SK-N-SH (cell line): ENCODE measurements around the gene HOXA2. TPM values are rescaled to one million over a fixed set of nuclear protein-coding genes. Genes with fewer than 3 reads are reported as not detected.

Experiments
- CTCF ChIA-PET: fragments of 300-600, 350-600 bp; formaldehyde crosslinking; extraction: SDS; loops from one replicate; lab custom pipeline; 2021; lab: Yijun Ruan, JAX
- POLR2A ChIA-PET: fragments of 350-600 bp; sonication (Branson Sonifier 250); formaldehyde crosslinking; extraction: SDS; loops from one replicate; lab custom pipeline; 2020; ENCODE audit warnings: antibody characterized with exemption, inconsistent platforms; lab: Yijun Ruan, JAX
- DNase-seq: peaks from one replicate; pipeline ENCODE4 v3.0.0; 2012
- H2AFZ ChIP-seq: fragments of 200-600 bp; sonication (generic); 2 replicates; pipeline ENCODE4 v1.8.1; 2016; ENCODE audit warnings: antibody characterized with exemption, mild to moderate bottlenecking, low read depth
- H3F3A ChIP-seq: fragments of 200-600 bp; sonication (generic); replicated peaks from 2 replicates; pipeline ENCODE3; 2016; ENCODE audit warnings: antibody characterized with exemption, mild to moderate bottlenecking; ENCODE audit not compliant: insufficient read depth
- H3K27ac ChIP-seq, 2 experiments: fragments of 200-500 bp in 1 of 2; fragments of 200-600 bp in 1 of 2; sonication (Bioruptor generic) in 1 of 2; sonication (generic), shearing (Covaris generic) in 1 of 2; 2 replicates each; pipeline versions ENCODE4 v1.5.1 to v1.6.1; 2014 to 2016; ENCODE audit warnings: low read depth in 2 of 2, inconsistent platforms in 1 of 2, low read length in 1 of 2, mild to moderate bottlenecking in 1 of 2, mixed read lengths in 1 of 2
- H3K27me3 ChIP-seq: fragments of 200-600 bp; sonication (generic), shearing (Covaris generic); 2 replicates; pipeline ENCODE4 v1.6.1; 2016; ENCODE audit warnings: mixed run types; ENCODE audit not compliant: insufficient read depth
- H3K36me3 ChIP-seq, 2 experiments: fragments of 200-500 bp in 1 of 2; fragments of 200-600 bp in 1 of 2; sonication (Bioruptor generic) in 1 of 2; sonication (generic) in 1 of 2; replicated peaks in 1 of 2; 2 replicates each; pipeline versions ENCODE3 to v1.5.1; 2014 to 2016; ENCODE audit warnings: low read length in 1 of 2, mild to moderate bottlenecking in 1 of 2; ENCODE audit not compliant: insufficient read depth in 2 of 2, control insufficient read depth in 1 of 2
- H3K4me1 ChIP-seq, 2 experiments: fragments of 200-500 bp in 1 of 2; fragments of 200-600 bp in 1 of 2; sonication (Bioruptor generic) in 1 of 2; sonication (generic), shearing (Covaris generic) in 1 of 2; 2 replicates each; pipeline versions ENCODE4 v1.5.1 to v1.6.1; 2014 to 2016; ENCODE audit warnings: low read depth in 1 of 2, low read length in 1 of 2, mixed run types in 1 of 2; ENCODE audit not compliant: insufficient read depth in 2 of 2, control insufficient read depth in 1 of 2
- H3K4me2 ChIP-seq: fragments of 200-600 bp; sonication (generic), shearing (Covaris generic); 2 replicates; pipeline ENCODE4 v1.6.1; 2017; ENCODE audit warnings: mixed run types
- H3K4me3 ChIP-seq, 2 experiments: fragments of 200-500 bp in 1 of 2; fragments of 200-600 bp in 1 of 2; sonication (Bioruptor generic) in 1 of 2; sonication (generic), shearing (Covaris generic) in 1 of 2; 2 replicates each; pipeline versions ENCODE4 v1.5.1 to v1.8.1; 2014 to 2016; ENCODE audit warnings: low read depth in 2 of 2, inconsistent platforms in 1 of 2, low read length in 1 of 2, mild to moderate bottlenecking in 1 of 2, mixed read lengths in 1 of 2, moderate library complexity in 1 of 2
- H3K79me2 ChIP-seq: fragments of 200-600 bp; sonication (generic); 2 replicates; pipeline ENCODE4 v1.8.1; 2017; ENCODE audit warnings: mild to moderate bottlenecking; ENCODE audit not compliant: insufficient read depth
- H3K9ac ChIP-seq: fragments of 200-600 bp; sonication (generic); 2 replicates; pipeline ENCODE4 v1.6.1; 2017; ENCODE audit warnings: mixed run types
- H3K9me2 ChIP-seq: fragments of 200-600 bp; sonication (generic); 2 replicates; pipeline ENCODE4 v1.6.1; 2017; ENCODE audit warnings: mixed run types
- H3K9me3 ChIP-seq: fragments of 200-600 bp; sonication (generic); 2 replicates; pipeline ENCODE4 v1.6.1; 2017; ENCODE audit warnings: mixed run types, mild to moderate bottlenecking, moderate library complexity
- H4K20me1 ChIP-seq: fragments of 200-600 bp; sonication (generic); 2 replicates; pipeline ENCODE4 v1.6.1; 2017; ENCODE audit warnings: mild to moderate bottlenecking, mixed run types; ENCODE audit not compliant: insufficient read depth
- GABPA ChIP-seq: IDR thresholded peaks from 2 replicates; pipeline ENCODE4 v1.4.0; 2012; ENCODE audit warnings: low read depth, mild to moderate bottlenecking
- GATA2 ChIP-seq: sonication (generic); formaldehyde crosslinking; IDR thresholded peaks from 2 replicates; pipeline ENCODE4 v1.5.0; 2020; ENCODE audit warnings: mild to moderate bottlenecking, missing genetic modification reagents
- MEF2A ChIP-seq: IDR thresholded peaks from 2 replicates; pipeline ENCODE4 v1.4.0; 2012; ENCODE audit warnings: low read depth, borderline replicate concordance
- MXI1 ChIP-seq: IDR thresholded peaks from 2 replicates; pipeline ENCODE4 v1.6.1; 2012; ENCODE audit warnings: mild to moderate bottlenecking, low read depth, low read length, improper control_type of control experiment
- NRF1 ChIP-seq: IDR thresholded peaks from 2 replicates; pipeline ENCODE4 v1.6.1; 2012; ENCODE audit warnings: low read depth, mild to moderate bottlenecking, low read length
- POLR2AphosphoS5 ChIP-seq: IDR thresholded peaks from 2 replicates; pipeline ENCODE4 v1.6.1; 2012; ENCODE audit warnings: low read depth, low read length
- RAD21 ChIP-seq: IDR thresholded peaks from 2 replicates; pipeline ENCODE4 v1.6.1; 2012; ENCODE audit warnings: mild to moderate bottlenecking, low read length
- RXRA ChIP-seq: IDR thresholded peaks from 2 replicates; pipeline ENCODE4 v1.4.0; 2012; ENCODE audit warnings: low read depth, mild to moderate bottlenecking, borderline replicate concordance
- SIN3A ChIP-seq: IDR thresholded peaks from 2 replicates; pipeline ENCODE4 v1.6.1; 2012; ENCODE audit warnings: low read depth, mild to moderate bottlenecking, low read length, moderate library complexity, borderline replicate concordance
- SMC3 ChIP-seq: IDR thresholded peaks from 2 replicates; pipeline ENCODE4 v1.6.1; 2012; ENCODE audit warnings: low read depth, low read length, improper control_type of control experiment
- YY1 ChIP-seq: IDR thresholded peaks from 2 replicates; pipeline ENCODE4 v1.4.0; 2012; ENCODE audit warnings: low read depth, mild to moderate bottlenecking
- WGBS: methylation state at CpG from one replicate; pipeline ENCODE4 v1.1.6; 2017; ENCODE audit warnings: low lambda C conversion rate; 5-methylcytosine and 5-hydroxymethylcytosine counted together
- polyA plus RNA-seq, 3 experiments: library from polyadenylated mRNA; depleted of rRNA; stranded (reverse); fragments of >200 nt; gene quantifications; 2 replicates each; pipeline ENCODE4 v1.2.3, GENCODE V29; 2012
- TF ChIP-seq, protein P1 (sequence below): fragments of 200-600 bp; sonication (generic); IDR thresholded peaks from 2 replicates; pipeline ENCODE4 v1.6.1; 2017; ENCODE audit warnings: antibody characterized with exemption, mild to moderate bottlenecking, moderate library complexity
- TF ChIP-seq, protein P2 (sequence below): IDR thresholded peaks from 2 replicates; pipeline ENCODE4 v1.4.0; 2012; ENCODE audit warnings: low read depth, borderline replicate concordance
- TF ChIP-seq, protein P3 (sequence below): fragments of 150-350 bp; IDR thresholded peaks from 2 replicates; pipeline ENCODE4 v1.6.1; 2017; ENCODE audit warnings: antibody characterized with exemption, low read length, low read depth, borderline replicate concordance

HOXA2 gene
- polyA plus RNA-seq, 1 of the 3 experiments (the other 2 are of a cell fraction): not detected

DNA sequence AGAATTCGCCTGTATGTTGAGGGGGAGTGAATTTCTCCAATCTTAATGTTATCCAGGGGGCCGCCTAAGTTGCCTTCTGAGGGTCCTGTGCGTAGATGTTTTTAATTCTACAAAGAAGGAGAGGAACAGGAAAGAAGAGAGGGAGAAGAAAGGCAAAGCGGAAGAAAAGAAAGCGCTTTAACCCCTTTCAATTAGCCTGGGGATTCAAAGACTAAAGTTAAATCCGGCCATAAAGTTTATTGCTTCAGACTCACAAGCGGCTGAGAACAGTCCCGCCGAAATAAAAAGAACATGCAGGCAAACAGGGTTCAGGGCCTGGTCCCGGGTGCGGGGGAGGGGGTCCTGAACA is 36.5 kb upstream of the HOXA2 start (continued):
- TF ChIP-seq RAD21: no peak

DNA sequence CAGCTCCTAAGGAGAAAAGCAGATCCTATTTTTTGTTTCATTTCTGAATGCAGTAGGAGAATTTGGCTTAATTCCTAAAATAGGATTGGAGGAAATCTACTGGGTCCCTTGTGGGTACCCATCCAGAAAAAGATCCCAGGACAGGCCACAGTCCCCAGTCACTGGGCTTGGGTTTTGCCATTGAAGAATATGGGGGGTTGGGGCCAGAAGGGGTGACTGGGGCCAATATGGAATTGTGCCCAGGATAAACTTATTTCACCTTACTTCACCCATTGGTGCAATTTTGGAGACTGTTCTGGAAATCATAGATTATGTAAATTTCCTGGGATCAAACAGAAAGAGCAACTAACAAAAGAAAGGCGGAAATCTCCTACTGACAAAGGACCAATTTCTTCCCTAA is 36.0 kb upstream of the HOXA2 start:
- no peaks in the 10 kb centered on the region for H3K9me2 ChIP-seq
- H3K9me3 ChIP-seq: no peaks in the 10 kb centered on the region
- no peaks in the 10 kb centered on the region for H3K36me3 ChIP-seq
- H3K27me3 ChIP-seq: peaks cover 100% of the 10 kb centered on the region
- POLR2A ChIA-PET: no interaction called here
- peaks cover 3 to 5% of the 10 kb centered on the region in 2 experiments; a peak in 1 of 4 replicates for H3K4me1 ChIP-seq
- no peaks in the 10 kb centered on the region for H3F3A ChIP-seq
- 28% methylated on average over 1 of the region's 1 CpG for WGBS
- H3K9ac ChIP-seq: no peak overlapping the region
- no peaks in the 10 kb centered on the region for H3K79me2 ChIP-seq
- TF ChIP-seq, protein P1, sequence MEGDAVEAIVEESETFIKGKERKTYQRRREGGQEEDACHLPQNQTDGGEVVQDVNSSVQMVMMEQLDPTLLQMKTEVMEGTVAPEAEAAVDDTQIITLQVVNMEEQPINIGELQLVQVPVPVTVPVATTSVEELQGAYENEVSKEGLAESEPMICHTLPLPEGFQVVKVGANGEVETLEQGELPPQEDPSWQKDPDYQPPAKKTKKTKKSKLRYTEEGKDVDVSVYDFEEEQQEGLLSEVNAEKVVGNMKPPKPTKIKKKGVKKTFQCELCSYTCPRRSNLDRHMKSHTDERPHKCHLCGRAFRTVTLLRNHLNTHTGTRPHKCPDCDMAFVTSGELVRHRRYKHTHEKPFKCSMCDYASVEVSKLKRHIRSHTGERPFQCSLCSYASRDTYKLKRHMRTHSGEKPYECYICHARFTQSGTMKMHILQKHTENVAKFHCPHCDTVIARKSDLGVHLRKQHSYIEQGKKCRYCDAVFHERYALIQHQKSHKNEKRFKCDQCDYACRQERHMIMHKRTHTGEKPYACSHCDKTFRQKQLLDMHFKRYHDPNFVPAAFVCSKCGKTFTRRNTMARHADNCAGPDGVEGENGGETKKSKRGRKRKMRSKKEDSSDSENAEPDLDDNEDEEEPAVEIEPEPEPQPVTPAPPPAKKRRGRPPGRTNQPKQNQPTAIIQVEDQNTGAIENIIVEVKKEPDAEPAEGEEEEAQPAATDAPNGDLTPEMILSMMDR: no peak
- TF ChIP-seq, protein P2, sequence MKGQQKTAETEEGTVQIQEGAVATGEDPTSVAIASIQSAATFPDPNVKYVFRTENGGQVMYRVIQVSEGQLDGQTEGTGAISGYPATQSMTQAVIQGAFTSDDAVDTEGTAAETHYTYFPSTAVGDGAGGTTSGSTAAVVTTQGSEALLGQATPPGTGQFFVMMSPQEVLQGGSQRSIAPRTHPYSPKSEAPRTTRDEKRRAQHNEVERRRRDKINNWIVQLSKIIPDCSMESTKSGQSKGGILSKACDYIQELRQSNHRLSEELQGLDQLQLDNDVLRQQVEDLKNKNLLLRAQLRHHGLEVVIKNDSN: no peak
- TF ChIP-seq MEF2A (no peak), MXI1 (no peak), SIN3A (no peak), RXRA (no peak), GATA2 (CRISPR knock-in tag) (no peak), NRF1 (no peak), GABPA (no peak), SMC3 (no peak), YY1 (no peak), POLR2AphosphoS5 (no peak)
- TF ChIP-seq, protein P3, sequence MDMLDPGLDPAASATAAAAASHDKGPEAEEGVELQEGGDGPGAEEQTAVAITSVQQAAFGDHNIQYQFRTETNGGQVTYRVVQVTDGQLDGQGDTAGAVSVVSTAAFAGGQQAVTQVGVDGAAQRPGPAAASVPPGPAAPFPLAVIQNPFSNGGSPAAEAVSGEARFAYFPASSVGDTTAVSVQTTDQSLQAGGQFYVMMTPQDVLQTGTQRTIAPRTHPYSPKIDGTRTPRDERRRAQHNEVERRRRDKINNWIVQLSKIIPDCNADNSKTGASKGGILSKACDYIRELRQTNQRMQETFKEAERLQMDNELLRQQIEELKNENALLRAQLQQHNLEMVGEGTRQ: no peak
- H2AFZ ChIP-seq: no peak overlapping the region
- DNase-seq: no peak
- CTCF ChIA-PET: no interaction called here
- no peak overlapping the region for H3K4me2 ChIP-seq
- no peak overlapping the region for H3K4me3 ChIP-seq
- H4K20me1 ChIP-seq: no peaks in the 10 kb centered on the region
- H3K27ac ChIP-seq: no peak overlapping the region
